Neural cell (in vitro differentiated cells): ENCODE measurements around the gene CLIP4. TPM values are rescaled to one million over a fixed set of nuclear protein-coding genes. Genes with fewer than 3 reads are reported as not detected.

Experiments used
- H2AFZ ChIP-seq: fragments of 200-600, 300-800 bp; sonication (generic), shearing (Covaris generic); 2 replicates; pipeline ENCODE4 v1.6.0; 2014; ENCODE audit warnings: low read depth, mild to moderate bottlenecking, antibody characterized with exemption, low read length, moderate library complexity
- H3F3A ChIP-seq: fragments of 200-600 bp; shearing (Covaris generic); 2 replicates; pipeline ENCODE4 v1.6.1; 2016; ENCODE audit warnings: mild to moderate bottlenecking, moderate library complexity, mixed read lengths, antibody characterized with exemption, low read length; ENCODE audit not compliant: insufficient read depth, poor library complexity, severe bottlenecking
- H3K27ac ChIP-seq: fragments of 200-600, 300-800 bp; sonication (generic), shearing (Covaris generic); 2 replicates; pipeline ENCODE4 v1.5.1; 2014; ENCODE audit warnings: mild to moderate bottlenecking, low read length, moderate library complexity
- H3K27me3 ChIP-seq: fragments of 300-800, 200-600 bp; sonication (generic), shearing (Covaris generic); 2 replicates; pipeline ENCODE4 v1.6.0; 2014; ENCODE audit warnings: mild to moderate bottlenecking, low read depth, low read length, moderate library complexity; ENCODE audit not compliant: insufficient read depth
- H3K36me3 ChIP-seq: fragments of 300-800, 200-600 bp; sonication (generic), shearing (Covaris generic); 2 replicates; pipeline ENCODE4 v1.5.1; 2014; ENCODE audit warnings: mild to moderate bottlenecking, antibody characterized with exemption, low read length, moderate library complexity; ENCODE audit not compliant: insufficient read depth
- H3K4me2 ChIP-seq: fragments of 300-800, 200-600 bp; sonication (generic), shearing (Covaris generic); 2 replicates; pipeline ENCODE4 v1.6.0; 2014; ENCODE audit warnings: mild to moderate bottlenecking, low read length
- H3K4me3 ChIP-seq: fragments of 300-800, 200-600 bp; sonication (generic), shearing (Covaris generic); 2 replicates; pipeline ENCODE4 v1.5.1; 2014; ENCODE audit warnings: mild to moderate bottlenecking, low read length, moderate library complexity
- H3K79me2 ChIP-seq: fragments of 200-600 bp; shearing (Covaris generic); replicated peaks from 2 replicates; pipeline ENCODE4 v1.6.0; 2014; ENCODE audit warnings: mild to moderate bottlenecking, low read length, moderate library complexity; ENCODE audit not compliant: insufficient read depth
- H3K9ac ChIP-seq: fragments of 300-800, 200-600 bp; sonication (generic), shearing (Covaris generic); 2 replicates; pipeline ENCODE4 v1.6.1; 2016; ENCODE audit warnings: mild to moderate bottlenecking, low read length, mixed read lengths
- H3K9me2 ChIP-seq: fragments of 200-600 bp; shearing (Covaris generic); 2 replicates; pipeline ENCODE4 v1.6.1; 2016; ENCODE audit warnings: mild to moderate bottlenecking, low read length, mixed read lengths; ENCODE audit not compliant: insufficient read depth
- H3K9me3 ChIP-seq: fragments of 200-600, 300-800 bp; sonication (generic), shearing (Covaris generic); 2 replicates; pipeline ENCODE4 v1.6.1; 2016; ENCODE audit warnings: mild to moderate bottlenecking, mixed run types, low read length, moderate library complexity, mixed read lengths
- H4K20me1 ChIP-seq: fragments of 200-600 bp; shearing (Covaris generic); 2 replicates; pipeline ENCODE4 v1.6.1; 2016; ENCODE audit warnings: mild to moderate bottlenecking, mixed run types; ENCODE audit not compliant: insufficient read depth
- EP300 ChIP-seq: fragments of 450-650 bp; conservative IDR thresholded peaks from 2 replicates; pipeline ENCODE4 v1.6.1; 2014; ENCODE audit warnings: antibody characterized with exemption, mild to moderate bottlenecking, moderate library complexity; ENCODE audit not compliant: poor library complexity, severe bottlenecking
- EZH2 ChIP-seq: fragments of 200-600, 300-800 bp; shearing (Covaris generic), sonication (generic); IDR thresholded peaks from 2 replicates; pipeline ENCODE4 v1.6.1; 2014; ENCODE audit warnings: antibody characterized with exemption, low read length, borderline replicate concordance, mild to moderate bottlenecking; ENCODE audit not compliant: insufficient read depth, poor library complexity, severe bottlenecking
- MXI1 ChIP-seq: fragments of 450-650 bp; conservative IDR thresholded peaks from 2 replicates; pipeline ENCODE4 v1.6.1; 2014; ENCODE audit warnings: antibody characterized with exemption, mild to moderate bottlenecking; ENCODE audit not compliant: poor library complexity, severe bottlenecking
- POLR2AphosphoS5 ChIP-seq: IDR thresholded peaks from 2 replicates; pipeline ENCODE4 v1.6.1; 2012
- RAD21 ChIP-seq: fragments of 450-650 bp; conservative IDR thresholded peaks from 2 replicates; pipeline ENCODE4 v1.6.1; 2014; ENCODE audit warnings: antibody characterized with exemption, mild to moderate bottlenecking, moderate library complexity
- REST ChIP-seq: IDR thresholded peaks from 2 replicates; pipeline ENCODE4 v1.6.1; 2012; ENCODE audit warnings: borderline replicate concordance
- SMC3 ChIP-seq: fragments of 450-650 bp; conservative IDR thresholded peaks from 2 replicates; pipeline ENCODE4 v1.6.1; 2014; ENCODE audit warnings: antibody characterized with exemption, mild to moderate bottlenecking, moderate library complexity; ENCODE audit not compliant: poor library complexity
- TAF1 ChIP-seq: IDR thresholded peaks from 2 replicates; pipeline ENCODE4 v1.6.1; 2012; ENCODE audit warnings: low read depth
- polyA plus RNA-seq: library from polyadenylated mRNA; depleted of rRNA; stranded (reverse); fragments of >200 nt; gene quantifications from 2 replicates; pipeline ENCODE4 v1.2.3, GENCODE V29; 2014
- TF ChIP-seq, protein P1 (sequence below): fragments of 450-650 bp; IDR thresholded peaks from 2 replicates; pipeline ENCODE4 v1.5.1; 2014; ENCODE audit warnings: antibody characterized with exemption, mild to moderate bottlenecking, moderate library complexity; ENCODE audit not compliant: poor library complexity, severe bottlenecking

The CLIP4 gene
- polyA plus RNA-seq, 1 donor from 2014 or later, result 10.2 TPM

- H3K9me2 ChIP-seq, result no peaks in the 10 kb centered on the region
- no peaks in the 10 kb centered on the region for H3K79me2 ChIP-seq
- H4K20me1 ChIP-seq, result no peaks in the 10 kb centered on the region
- no peaks in the 10 kb centered on the region for H3K27me3 ChIP-seq
- H2AFZ ChIP-seq, result no peak overlapping the region
- H3K27ac ChIP-seq, result no peak overlapping the region
- no peaks in the 10 kb centered on the region for H3F3A ChIP-seq
- TF ChIP-seq, protein P1, sequence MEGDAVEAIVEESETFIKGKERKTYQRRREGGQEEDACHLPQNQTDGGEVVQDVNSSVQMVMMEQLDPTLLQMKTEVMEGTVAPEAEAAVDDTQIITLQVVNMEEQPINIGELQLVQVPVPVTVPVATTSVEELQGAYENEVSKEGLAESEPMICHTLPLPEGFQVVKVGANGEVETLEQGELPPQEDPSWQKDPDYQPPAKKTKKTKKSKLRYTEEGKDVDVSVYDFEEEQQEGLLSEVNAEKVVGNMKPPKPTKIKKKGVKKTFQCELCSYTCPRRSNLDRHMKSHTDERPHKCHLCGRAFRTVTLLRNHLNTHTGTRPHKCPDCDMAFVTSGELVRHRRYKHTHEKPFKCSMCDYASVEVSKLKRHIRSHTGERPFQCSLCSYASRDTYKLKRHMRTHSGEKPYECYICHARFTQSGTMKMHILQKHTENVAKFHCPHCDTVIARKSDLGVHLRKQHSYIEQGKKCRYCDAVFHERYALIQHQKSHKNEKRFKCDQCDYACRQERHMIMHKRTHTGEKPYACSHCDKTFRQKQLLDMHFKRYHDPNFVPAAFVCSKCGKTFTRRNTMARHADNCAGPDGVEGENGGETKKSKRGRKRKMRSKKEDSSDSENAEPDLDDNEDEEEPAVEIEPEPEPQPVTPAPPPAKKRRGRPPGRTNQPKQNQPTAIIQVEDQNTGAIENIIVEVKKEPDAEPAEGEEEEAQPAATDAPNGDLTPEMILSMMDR, result no peak
- no peak for TF ChIP-seq EP300
- no peak for TF ChIP-seq SMC3
- TF ChIP-seq RAD21, result no peak
- no peak for TF ChIP-seq EZH2
- no peak for TF ChIP-seq REST
- no peak for TF ChIP-seq MXI1
- TF ChIP-seq POLR2AphosphoS5, result no peak
- TF ChIP-seq TAF1, result no peak
- H3K4me2 ChIP-seq, result no peak overlapping the region
- no peaks in the 10 kb centered on the region for H3K9me3 ChIP-seq
- H3K36me3 ChIP-seq, result no peaks in the 10 kb centered on the region
- no peak overlapping the region for H3K4me3 ChIP-seq
- H3K9ac ChIP-seq, result no peak overlapping the region
Measured at GRCh38 chr2:29218550-29219125, 103.4 kb downstream of the CLIP4 start.

DNA sequence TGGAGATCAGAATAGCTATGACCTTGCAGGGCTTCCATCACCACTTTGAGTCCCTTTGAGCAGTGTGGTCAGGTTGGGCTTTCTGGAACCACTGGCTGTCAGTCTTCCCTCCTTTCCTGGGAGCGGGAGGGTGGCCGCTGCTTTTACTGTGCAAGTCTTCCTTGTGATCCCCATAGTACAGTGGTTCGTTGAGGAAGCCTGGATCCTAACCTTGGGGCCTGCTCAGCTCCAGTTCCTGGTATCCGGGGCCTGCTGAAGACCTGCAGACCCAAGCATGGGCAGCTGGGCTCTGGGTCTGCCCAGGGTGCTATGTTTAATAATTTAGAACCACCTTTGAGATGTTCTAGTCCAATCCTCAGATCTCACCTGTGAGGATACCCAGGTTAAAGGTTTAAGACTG is 104.2 kb downstream of the CLIP4 start:
- Histone ChIP-seq H3F3A (no peaks in the 10 kb centered on the region), H3K4me2 (no peak overlapping the region), H2AFZ (no peak overlapping the region), H3K79me2 (no peaks in the 10 kb centered on the region), H3K36me3 (no peaks in the 10 kb centered on the region), H3K4me3 (no peak overlapping the region), H3K9me3 (no peaks in the 10 kb centered on the region), H3K9ac (no peak overlapping the region), H4K20me1 (no peaks in the 10 kb centered on the region), H3K27me3 (no peaks in the 10 kb centered on the region), H3K27ac (no peak overlapping the region), H3K9me2 (no peaks in the 10 kb centered on the region)
- TF ChIP-seq, protein P1, result no peak
- no peak for TF ChIP-seq MXI1
- TF ChIP-seq EZH2, result no peak
- TF ChIP-seq RAD21, result no peak
- TF ChIP-seq REST, result no peak
- TF ChIP-seq EP300, result no peak
- no peak for TF ChIP-seq TAF1
- TF ChIP-seq SMC3, result no peak
- TF ChIP-seq POLR2AphosphoS5, result no peak
